Natural killer cell (primary cell): ENCODE results near the gene KDM3B. TPM values are rescaled to one million over a fixed set of nuclear protein-coding genes. Genes with fewer than 3 reads are reported as not detected.
A peak's percentile ranks its signal among the peaks of the same experiment; 100 is the strongest.

ENCODE experiments used
- ATAC-seq, 3 donors: fragments of 150-1000 bp in 2 of 3; fragments of 200-7000 bp in 1 of 3; cut with Tn5 transposase; 1 replicate in 1 of 3; 2 replicates in 2 of 3; pipeline ENCODE4 v1.10.0; 2021; ENCODE audit warnings: mild to moderate bottlenecking in 2 of 3, moderate library complexity in 2 of 3
- DNase-seq, 2 donors: peaks; one replicate each; pipeline versions ENCODE4 v3.0.0 to v3.0.0-alpha.2; 2013 to 2021; ENCODE audit warnings: mixed read lengths in 1 of 2
- H3K27ac ChIP-seq: one replicate; pipeline ENCODE4 v1.5.1; 2013; ENCODE audit warnings: mild to moderate bottlenecking, low read length
- H3K27me3 ChIP-seq: one replicate; pipeline ENCODE4 v1.6.1; 2013; ENCODE audit warnings: low read length; ENCODE audit not compliant: control insufficient read depth, insufficient read depth
- H3K36me3 ChIP-seq: one replicate; pipeline ENCODE4 v1.6.1; 2013; ENCODE audit warnings: low read length; ENCODE audit not compliant: control insufficient read depth, insufficient read depth
- H3K4me1 ChIP-seq: one replicate; pipeline ENCODE4 v1.6.1; 2013; ENCODE audit warnings: low read length; ENCODE audit not compliant: control insufficient read depth, insufficient read depth
- H3K4me3 ChIP-seq: one replicate; pipeline ENCODE4 v1.5.1; 2013; ENCODE audit warnings: low read length
- H3K9me3 ChIP-seq: one replicate; pipeline ENCODE4 v1.6.1; 2013; ENCODE audit warnings: low read length; ENCODE audit not compliant: control insufficient read depth, insufficient read depth
- H3K27ac Mint-ChIP-seq, 2 donors: one replicate each; pipeline ENCODE4 v1.8.0; 2022; ENCODE audit warnings: mild to moderate bottlenecking in 2 of 2, mixed read lengths in 2 of 2, moderate library complexity in 1 of 2
- H3K27me3 Mint-ChIP-seq, 2 donors: one replicate each; pipeline ENCODE4 v1.8.0; 2022; ENCODE audit warnings: low read depth in 2 of 2, mixed read lengths in 2 of 2
- H3K36me3 Mint-ChIP-seq: one replicate; pipeline ENCODE4 v1.8.0; 2022; ENCODE audit warnings: mixed read lengths
- H3K4me1 Mint-ChIP-seq, 2 donors: one replicate each; pipeline ENCODE4 v1.8.0; 2022; ENCODE audit warnings: mixed read lengths in 2 of 2
- H3K4me3 Mint-ChIP-seq: one replicate; pipeline ENCODE4 v1.8.0; 2022; ENCODE audit warnings: mild to moderate bottlenecking, moderate library complexity, mixed read lengths
- H3K9me3 Mint-ChIP-seq, 2 donors: one replicate each; pipeline ENCODE4 v1.8.0; 2022; ENCODE audit warnings: mixed read lengths in 2 of 2
- WGBS: methylation state at CpG from one replicate; pipeline ENCODE4 v1.1.7; 2013; ENCODE audit warnings: missing lambda C conversion rate; ENCODE audit not compliant: insufficient coverage; 5-methylcytosine and 5-hydroxymethylcytosine counted together
- intact Hi-C: fragments of 100-400 bp; cut with micrococcal nuclease; formaldehyde crosslinking; loops from one replicate; pipeline ENCODE4 v1.14.2; 2022
- total RNA-seq, 4 donors: library from RNA; stranded (reverse); fragments of 120-200 nt in 1 of 4; gene quantifications; one replicate each; pipeline versions ENCODE4 v1.2.3 to v1.2.4, GENCODE V29; 2013 to 2022
- TF ChIP-seq, protein P1 (sequence below): fragments of 200-600 bp; IDR thresholded peaks from one replicate; pipeline ENCODE4 v1.8.0; 2022; ENCODE audit warnings: antibody characterized with exemption

Gene KDM3B
- total RNA-seq, 3 donors from 2014 or later (not counting 1 experiment from before 2014, with no cell fraction given), result 82.3 to 87.1 (median 82.3) TPM

GRCh38 chr5:138337685-138338410, 14.6 kb upstream of the KDM3B start, which contains the start of gene FAM53C:
TSS of gene FAM53C (plus strand) at chr5:138338266. CDS start at chr5:138341336, 3,070 bp downstream.
- Histone ChIP-seq H3K27ac (peak within 1 kb of the TSS; percentile 97), H3K4me1 (peaks cover 18% of the 10 kb centered on the region), H3K9me3 (no peaks in the 10 kb centered on the region), H3K27me3 (no peaks in the 10 kb centered on the region), H3K36me3 (peaks cover 9% of the 10 kb centered on the region), H3K4me3 (peak within 1 kb of the TSS; percentile 61)
- TF ChIP-seq, protein P1, sequence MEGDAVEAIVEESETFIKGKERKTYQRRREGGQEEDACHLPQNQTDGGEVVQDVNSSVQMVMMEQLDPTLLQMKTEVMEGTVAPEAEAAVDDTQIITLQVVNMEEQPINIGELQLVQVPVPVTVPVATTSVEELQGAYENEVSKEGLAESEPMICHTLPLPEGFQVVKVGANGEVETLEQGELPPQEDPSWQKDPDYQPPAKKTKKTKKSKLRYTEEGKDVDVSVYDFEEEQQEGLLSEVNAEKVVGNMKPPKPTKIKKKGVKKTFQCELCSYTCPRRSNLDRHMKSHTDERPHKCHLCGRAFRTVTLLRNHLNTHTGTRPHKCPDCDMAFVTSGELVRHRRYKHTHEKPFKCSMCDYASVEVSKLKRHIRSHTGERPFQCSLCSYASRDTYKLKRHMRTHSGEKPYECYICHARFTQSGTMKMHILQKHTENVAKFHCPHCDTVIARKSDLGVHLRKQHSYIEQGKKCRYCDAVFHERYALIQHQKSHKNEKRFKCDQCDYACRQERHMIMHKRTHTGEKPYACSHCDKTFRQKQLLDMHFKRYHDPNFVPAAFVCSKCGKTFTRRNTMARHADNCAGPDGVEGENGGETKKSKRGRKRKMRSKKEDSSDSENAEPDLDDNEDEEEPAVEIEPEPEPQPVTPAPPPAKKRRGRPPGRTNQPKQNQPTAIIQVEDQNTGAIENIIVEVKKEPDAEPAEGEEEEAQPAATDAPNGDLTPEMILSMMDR, result no peak
- H3K27ac Mint-ChIP-seq, result peak within 1 kb of the TSS; percentile 96 to 99
- no peaks in the 10 kb centered on the region for H3K36me3 Mint-ChIP-seq
- no peaks in the 10 kb centered on the region for H3K27me3 Mint-ChIP-seq
- DNase-seq (peak; percentile 95 to 96), ATAC-seq (peak; percentile 79 to 93 (median 86))
- WGBS, result under 1% methylated on average over 46 of the region's 56 CpGs
- peak within 1 kb of the TSS; percentile 88 for H3K4me3 Mint-ChIP-seq
- intact Hi-C loops, result loop anchor here (2.0 kb wide), 2 partner anchors 15 to 125 kb away; partner anchors contain the start of genes CDC23 and KDM3B
- no peaks in the 10 kb centered on the region for H3K9me3 Mint-ChIP-seq
- peaks cover 40 to 41% of the 10 kb centered on the region in 2 donors for H3K4me1 Mint-ChIP-seq

DNA sequence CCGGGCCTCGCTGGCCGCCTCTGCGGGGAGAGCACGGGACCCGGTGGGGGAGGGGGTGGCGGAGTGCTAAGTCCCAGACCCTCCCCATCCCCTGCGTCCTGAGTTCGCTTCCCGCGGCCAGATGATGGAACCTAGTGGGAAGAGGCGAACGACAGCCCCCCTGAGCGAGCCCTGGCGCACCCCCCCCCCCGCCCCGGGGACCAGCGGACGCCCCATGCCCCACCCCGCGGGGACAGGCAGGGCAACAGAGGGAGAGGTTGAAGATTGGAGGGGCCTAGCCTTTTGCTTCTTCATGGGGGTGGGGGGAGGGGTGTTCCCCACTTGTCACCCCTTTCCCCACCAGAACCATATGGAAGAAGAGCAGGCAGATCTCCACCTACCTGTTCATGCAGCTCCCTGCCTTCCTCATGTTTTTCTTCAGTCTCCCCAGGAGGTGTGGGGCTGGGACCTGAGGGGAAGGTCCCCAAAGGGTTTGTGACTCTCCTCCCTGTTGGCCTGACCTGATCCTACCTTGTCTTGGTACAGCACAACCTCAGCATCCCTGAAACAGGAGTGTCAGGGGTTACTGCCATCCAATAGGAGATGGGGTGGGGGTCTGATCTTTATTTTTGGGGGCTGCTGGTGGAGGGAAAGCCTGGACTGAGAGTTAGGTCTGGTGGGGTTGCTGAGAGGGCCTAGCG, 13.9 kb upstream of the KDM3B start:
- H3K27me3 ChIP-seq, result no peaks in the 10 kb centered on the region
- Mint-ChIP-seq H3K4me3 (peak overlapping the region; percentile 88), H3K9me3 (no peaks in the 10 kb centered on the region), H3K27me3 (no peaks in the 10 kb centered on the region), H3K27ac (peak overlapping the region; percentile 96 to 99), H3K4me1 (peaks cover 40 to 41% of the 10 kb centered on the region in 2 donors), H3K36me3 (no peaks in the 10 kb centered on the region)
- WGBS, result 2% methylated on average over 21 of the region's 22 CpGs
- H3K4me1 ChIP-seq, result peaks cover 18% of the 10 kb centered on the region
- peak overlapping the region; percentile 97 for H3K27ac ChIP-seq
- peak overlapping the region; percentile 61 for H3K4me3 ChIP-seq
- no peaks in the 10 kb centered on the region for H3K9me3 ChIP-seq
- TF ChIP-seq, protein P1, result no peak
- intact Hi-C loops, result loop anchor here (2.0 kb wide), 1 partner anchor 14 kb away; the partner anchor contains the start of gene KDM3B
- peak in 2 of 3 donors; percentile 1 to 4 for ATAC-seq
- H3K36me3 ChIP-seq, result peaks cover 9% of the 10 kb centered on the region
- DNase-seq, result no peak

DNA sequence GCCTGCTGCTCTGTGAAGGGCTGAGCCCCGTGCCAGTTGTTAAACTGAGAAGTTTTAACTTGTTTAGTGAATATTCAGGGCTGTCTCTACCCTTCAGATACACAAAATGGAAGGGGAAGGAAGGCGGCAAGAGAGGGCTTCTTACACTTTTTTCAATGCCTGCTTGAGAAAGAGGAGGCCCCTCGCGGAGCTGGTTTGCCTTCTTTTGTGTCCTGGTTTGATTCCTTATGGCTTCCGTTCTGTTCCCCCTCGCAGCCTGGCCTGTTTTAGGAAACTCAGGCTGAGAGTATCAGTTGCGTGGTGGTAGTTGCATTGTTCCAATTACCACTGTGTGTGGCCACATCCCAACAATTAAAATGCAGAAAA, 13.4 kb upstream of the KDM3B start:
- H3K27ac ChIP-seq, result peak overlapping the region; percentile 97
- H3K27me3 Mint-ChIP-seq, result no peaks in the 10 kb centered on the region
- H3K36me3 ChIP-seq, result peaks cover 11% of the 10 kb centered on the region
- H3K9me3 ChIP-seq, result no peaks in the 10 kb centered on the region
- ATAC-seq (no peak), DNase-seq (peak in 1 of 2 donors; percentile 23)
- H3K4me1 Mint-ChIP-seq, result peaks cover 40 to 41% of the 10 kb centered on the region in 2 donors
- H3K27me3 ChIP-seq, result no peaks in the 10 kb centered on the region
- TF ChIP-seq, protein P1, result no peak
- H3K4me1 ChIP-seq, result peaks cover 18% of the 10 kb centered on the region
- 28% methylated on average over 7 of the region's 7 CpGs for WGBS
- peak overlapping the region; percentile 89 to 99 for H3K27ac Mint-ChIP-seq
- intact Hi-C loops, result loop anchor here (2.0 kb wide), 1 partner anchor 14 kb away; the partner anchor contains the start of gene KDM3B
- H3K4me3 Mint-ChIP-seq, result peak overlapping the region; percentile 88
- no peaks in the 10 kb centered on the region for H3K36me3 Mint-ChIP-seq
- H3K9me3 Mint-ChIP-seq, result no peaks in the 10 kb centered on the region
- H3K4me3 ChIP-seq, result peak overlapping the region; percentile 61
